SW480 (cell line): ENCODE results near the gene PPP1R2.
A peak's percentile ranks its signal among the peaks of the same experiment; 100 is the strongest.
"Not testable (repeated sequence)": the region's sequence is repeated elsewhere in the genome, so short reads cannot be mapped to it uniquely, and the experiment has no call there.

Source experiments
- DNase-seq: peaks from one replicate; pipeline ENCODE4 v3.0.0-alpha.2; 2016; ENCODE audit warnings: low spot score

PPP1R2 gene

GRCh38 chr3:195542698-195543499 lies at the start of gene PPP1R2:
PPP1R2 (minus strand) TSS chr3:195543325; CDS start chr3:195543025, 300 bp downstream.
- peak; percentile 91 for DNase-seq

- DNase-seq: no peak
Observed at GRCh38 chr3:195591852-195592251, 48.7 kb upstream of the PPP1R2 start.

GRCh38 chr3:195591220-195591619 lies 48.1 kb upstream of the PPP1R2 start:
- DNase-seq: no peak

GRCh38 chr3:195590381-195590780 lies 47.3 kb upstream of the PPP1R2 start:
- DNase-seq: not testable (repeated sequence)

- not testable (repeated sequence) for DNase-seq
Observed at GRCh38 chr3:195589796-195590195, 46.7 kb upstream of the PPP1R2 start.

GRCh38 chr3:195587824-195588223 lies 44.7 kb upstream of the PPP1R2 start:
- no peak for DNase-seq

GRCh38 chr3:195587406-195587805 lies 44.3 kb upstream of the PPP1R2 start:
- DNase-seq: no peak

GRCh38 chr3:195584543-195584870 lies 41.4 kb upstream of the PPP1R2 start:
- DNase-seq: no peak

GRCh38 chr3:195583831-195584542 lies 40.9 kb upstream of the PPP1R2 start, which contains the start of gene APOD:
APOD (minus strand) TSS chr3:195583940; CDS start chr3:195579461, 4,479 bp downstream.
- peak; percentile 52 for DNase-seq

- DNase-seq: no peak
Observed at GRCh38 chr3:195582947-195583346, 39.8 kb upstream of the PPP1R2 start.

- DNase-seq: peak; percentile 31
Observed at GRCh38 chr3:195580744-195581443, 37.8 kb upstream of the PPP1R2 start.

GRCh38 chr3:195579281-195579680 lies 36.2 kb upstream of the PPP1R2 start:
- no peak for DNase-seq

- DNase-seq: no peak
Observed at GRCh38 chr3:195578565-195578964, 35.4 kb upstream of the PPP1R2 start.

GRCh38 chr3:195577645-195578177 lies 34.6 kb upstream of the PPP1R2 start:
- no peak for DNase-seq

- no peak for DNase-seq
Observed at GRCh38 chr3:195574497-195575304, 31.6 kb upstream of the PPP1R2 start.

- no peak for DNase-seq
Observed at GRCh38 chr3:195573611-195574496, 30.7 kb upstream of the PPP1R2 start.

GRCh38 chr3:195571361-195571760 lies 28.2 kb upstream of the PPP1R2 start:
- DNase-seq: no peak

GRCh38 chr3:195570912-195571311 lies 27.8 kb upstream of the PPP1R2 start:
- DNase-seq: no peak

GRCh38 chr3:195570344-195570743 lies 27.2 kb upstream of the PPP1R2 start:
- DNase-seq: no peak

GRCh38 chr3:195568630-195569029 lies 25.5 kb upstream of the PPP1R2 start:
- no peak for DNase-seq

GRCh38 chr3:195566797-195567196 lies 23.7 kb upstream of the PPP1R2 start:
- DNase-seq: no peak
